GM18907 (cell line): ENCODE results near the gene CALB2.
"Not testable (repeated sequence)": the region's sequence is repeated elsewhere in the genome, so short reads cannot be mapped to it uniquely, and the experiment has no call there.

Source experiments
- ATAC-seq: cut with Tn5 transposase; IDR thresholded peaks from one replicate; pipeline ENCODE4 v1.9.1; 2021; ENCODE audit warnings: mild to moderate bottlenecking, moderate library complexity; ENCODE audit not compliant: unreplicated experiment

The CALB2 gene

GRCh38 chr16:71352466-71352865, 6.1 kb upstream of the CALB2 start:
- ATAC-seq: no peak

DNA sequence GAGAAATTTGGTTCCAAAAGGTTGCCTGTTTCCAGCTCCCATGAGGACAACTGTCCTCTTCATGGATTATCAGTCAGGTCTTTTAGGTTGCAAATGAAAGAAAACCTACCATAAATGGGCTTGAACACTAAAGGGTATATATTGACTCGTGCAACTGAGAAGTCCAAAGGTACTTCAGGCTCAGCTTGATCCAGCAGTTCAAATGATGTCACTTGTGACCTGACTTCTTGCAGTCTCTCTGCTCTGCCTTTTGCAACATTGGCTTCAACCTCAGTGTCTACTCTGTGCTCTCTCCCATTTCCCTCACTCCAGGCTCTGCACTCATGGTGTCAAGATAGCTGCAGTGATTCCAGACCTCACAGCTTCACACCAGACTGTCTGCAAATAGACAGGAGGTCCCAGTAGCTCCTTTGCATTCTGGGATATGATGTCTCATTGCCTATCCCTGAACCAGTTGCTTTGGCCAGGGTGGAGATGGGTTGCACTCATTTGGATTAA, 5.5 kb upstream of the CALB2 start:
- ATAC-seq: no peak

GRCh38 chr16:71353736-71354135, 4.8 kb upstream of the CALB2 start:
- no peak for ATAC-seq

DNA sequence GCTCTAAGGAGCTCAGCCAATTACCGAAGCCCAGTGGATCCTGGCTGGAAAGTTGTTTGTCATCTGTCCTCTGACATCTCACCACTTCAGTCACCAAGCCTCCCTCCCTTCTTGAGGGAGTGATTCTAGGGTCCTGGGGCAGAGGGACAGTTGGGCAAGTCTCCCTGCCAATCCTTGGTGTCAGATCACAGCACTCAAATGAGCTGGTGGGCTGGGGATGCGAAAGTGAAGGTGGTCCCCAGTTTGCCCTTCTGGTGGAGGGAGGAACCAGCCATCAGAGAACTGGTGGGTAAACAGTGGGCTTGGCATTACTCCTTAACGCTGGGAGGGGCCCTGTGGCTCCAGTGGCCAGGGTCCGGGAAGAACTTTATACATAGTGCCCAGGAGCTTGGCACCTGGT, 4.4 kb upstream of the CALB2 start:
- no peak for ATAC-seq

- no peak for ATAC-seq
Observed at GRCh38 chr16:71356051-71356740, 2.3 kb upstream of the CALB2 start.

- not testable (repeated sequence) for ATAC-seq
Observed at GRCh38 chr16:71356936-71357335, 1.6 kb upstream of the CALB2 start.

- no peak for ATAC-seq
Observed at GRCh38 chr16:71357681-71358080, 842 bp upstream of the CALB2 start.

DNA sequence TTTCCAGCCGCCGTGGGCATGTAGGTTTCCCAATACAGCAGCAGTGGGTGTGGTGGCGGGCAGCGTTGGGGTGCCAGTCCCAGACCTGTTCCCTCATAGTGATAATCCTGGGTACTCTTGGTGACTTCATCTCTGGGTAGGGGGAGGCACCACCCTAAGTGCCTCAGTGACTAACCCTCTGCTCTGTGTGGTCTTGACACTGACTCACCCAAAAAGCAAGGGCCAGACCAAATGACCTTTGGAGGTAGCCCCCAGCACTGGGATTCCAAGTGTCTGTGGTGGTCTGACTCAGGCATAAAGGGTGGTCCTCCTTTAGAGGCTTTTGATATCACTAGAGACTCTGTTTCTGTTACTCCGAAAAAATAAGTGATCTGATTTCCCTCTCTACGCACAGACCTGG, 908 bp downstream of the CALB2 start:
- no peak for ATAC-seq

- ATAC-seq: no peak
Observed at GRCh38 chr16:71360378-71360777, 1.9 kb downstream of the CALB2 start.

DNA sequence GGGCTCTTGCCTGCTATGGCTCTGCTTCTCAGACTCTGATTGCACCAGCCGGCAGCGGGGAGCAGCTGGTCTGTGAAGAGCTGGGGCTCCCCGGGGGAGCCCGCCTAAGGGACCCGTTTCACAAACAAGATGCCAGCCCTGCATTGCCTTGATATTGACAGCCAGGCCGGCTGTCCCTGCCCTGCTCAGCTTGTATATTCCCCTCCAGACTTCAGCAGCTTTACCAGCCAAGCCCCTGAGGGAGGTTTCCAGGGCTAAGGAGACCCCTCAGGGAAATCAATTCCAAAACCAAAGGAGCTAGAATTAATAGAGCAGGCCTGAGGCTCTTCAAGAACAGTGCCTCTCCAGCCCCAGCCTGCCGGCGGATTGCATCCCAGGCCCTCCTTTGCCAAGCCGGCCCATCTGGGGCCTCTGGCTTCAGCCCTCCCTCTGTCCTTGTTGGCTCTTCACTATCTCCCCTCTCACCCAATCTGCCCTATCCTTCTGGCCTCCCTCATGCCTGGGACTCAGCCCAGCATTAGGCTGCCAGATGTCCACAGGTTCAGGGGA, 5.7 kb downstream of the CALB2 start:
- no peak for ATAC-seq

DNA sequence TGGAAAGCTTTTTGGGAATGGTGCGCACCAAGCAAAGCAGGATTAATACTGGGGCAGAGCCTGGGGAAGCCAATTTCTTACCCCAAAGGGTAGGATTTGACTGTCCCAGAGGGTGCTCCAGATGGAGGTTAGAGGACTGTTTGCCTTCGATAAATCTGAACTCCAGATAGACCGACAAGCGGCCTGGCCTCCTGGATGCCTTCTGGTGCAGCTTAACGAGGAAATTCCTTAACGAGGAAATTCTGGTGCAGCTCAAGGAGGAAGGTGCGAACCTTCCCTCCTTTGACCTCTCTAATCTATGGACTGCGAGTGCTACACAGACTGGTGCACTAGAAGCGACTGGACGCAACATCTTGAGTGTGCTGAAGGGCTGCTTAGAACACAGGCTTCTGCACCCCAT, 6.5 kb downstream of the CALB2 start:
- no peak for ATAC-seq

- no peak for ATAC-seq
Observed at GRCh38 chr16:71367241-71367976, 8.9 kb downstream of the CALB2 start.

DNA sequence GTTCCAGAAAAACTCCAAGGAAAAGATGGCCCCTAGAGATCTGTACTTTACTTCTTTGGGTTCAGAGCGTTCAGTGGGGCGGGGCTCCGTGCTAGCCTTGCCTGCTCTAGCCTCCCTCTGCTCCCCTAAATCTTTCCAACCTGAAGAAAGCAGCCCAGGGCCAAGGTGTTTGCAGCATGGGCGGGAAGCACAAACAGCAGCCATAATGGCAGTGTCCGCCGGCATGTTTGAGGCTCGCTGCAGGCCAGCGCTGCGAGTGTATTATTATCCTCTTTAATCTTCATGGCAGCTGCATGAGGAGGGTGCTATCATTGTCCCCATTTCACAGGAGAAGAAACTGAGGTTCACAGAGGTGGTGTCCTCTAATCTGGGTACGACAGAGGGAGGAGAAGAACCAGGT, 10.4 kb downstream of the CALB2 start:
- ATAC-seq: no peak

DNA sequence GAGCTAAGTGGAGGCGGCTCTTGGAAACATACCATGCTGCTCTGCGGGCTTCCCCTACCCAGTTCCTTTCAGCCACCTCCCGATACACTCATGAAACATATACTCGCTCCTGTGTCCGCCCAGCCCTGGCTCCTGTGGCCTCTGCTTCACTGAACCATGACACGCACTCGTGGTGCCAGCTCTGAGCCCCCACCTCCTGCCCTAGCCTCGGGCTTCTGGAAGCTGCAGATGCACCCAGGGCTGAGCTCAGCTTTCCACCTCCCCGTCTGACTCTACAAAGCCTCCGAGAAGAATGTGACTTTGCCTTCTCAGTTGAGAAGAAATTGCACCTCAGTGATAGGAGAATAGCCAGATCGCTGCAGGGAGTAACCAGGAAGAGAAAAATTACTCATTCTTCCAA, 11.0 kb downstream of the CALB2 start:
- no peak for ATAC-seq

DNA sequence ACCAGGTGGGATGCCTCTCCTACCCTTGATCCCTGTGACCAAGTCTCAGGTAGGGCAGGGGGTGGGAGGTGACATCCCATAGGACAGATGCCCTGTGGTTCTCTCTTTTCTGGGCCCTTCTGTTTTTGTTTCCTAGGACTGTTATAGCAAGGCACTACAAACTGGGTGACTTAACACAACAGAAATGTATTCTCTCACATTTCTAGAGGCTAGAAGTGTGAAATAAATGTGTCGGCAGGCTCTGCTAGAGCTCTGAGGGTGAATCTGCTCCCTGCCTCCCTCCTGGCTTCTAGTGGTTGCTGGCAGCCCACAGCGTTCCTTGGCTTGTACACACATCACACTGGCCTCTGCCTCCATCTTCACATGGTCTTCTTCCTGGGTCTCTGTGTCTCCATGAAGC, 12.7 kb downstream of the CALB2 start:
- no peak for ATAC-seq

GRCh38 chr16:71373073-71373472, 14.6 kb downstream of the CALB2 start:
- ATAC-seq: no peak

GRCh38 chr16:71376465-71377157, 18.1 kb downstream of the CALB2 start:
- no peak for ATAC-seq

GRCh38 chr16:71379711-71380110, 21.2 kb downstream of the CALB2 start:
- ATAC-seq: no peak

DNA sequence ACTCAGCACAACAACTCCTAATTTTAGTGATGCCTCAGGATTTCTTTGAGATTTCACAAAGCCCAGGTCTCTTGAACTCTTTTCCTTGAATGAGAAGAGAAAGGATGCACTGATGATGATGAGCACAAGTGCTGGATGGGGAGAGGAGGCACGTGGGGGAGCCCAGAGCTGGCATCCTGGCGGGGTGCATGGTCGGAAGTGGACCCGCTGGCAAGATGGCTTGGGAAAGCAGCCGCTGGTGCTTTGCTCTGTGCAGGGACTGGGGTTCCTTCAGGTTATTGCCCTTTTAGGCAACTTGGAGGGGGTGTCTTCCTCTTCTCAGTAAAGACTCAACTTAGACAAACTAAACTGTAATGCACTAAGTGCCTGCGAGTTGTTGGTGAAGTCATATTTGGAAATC, 22.3 kb downstream of the CALB2 start:
- ATAC-seq: no peak

GRCh38 chr16:71383054-71383773, 24.7 kb downstream of the CALB2 start:
- no peak for ATAC-seq
